K562 (cell line): Measurements from ENCODE around the gene ICAM2. TPM values are rescaled to one million over a fixed set of nuclear protein-coding genes. Genes with fewer than 3 reads are reported as not detected.

ENCODE experiments used
- CBX1 ChIP-seq: sonication (generic); IDR thresholded peaks from 2 replicates; pipeline ENCODE4 v1.6.1; 2016; ENCODE audit warnings: antibody characterized with exemption, low read depth, mild to moderate bottlenecking
- DIDO1 ChIP-seq: fragments of 450-650 bp; IDR thresholded peaks from 2 replicates; pipeline ENCODE4 v1.6.1; 2016; ENCODE audit warnings: low read depth, missing biosample characterization, missing genetic modification characterization
- FOXA3 ChIP-seq, 2 experiments: fragments of 450-650 bp in 1 of 2; sonication (generic) in 1 of 2; formaldehyde crosslinking; IDR thresholded peaks in 1 of 2; conservative IDR thresholded peaks in 1 of 2; 2 replicates each; pipeline versions ENCODE4 v1.4.0 to v1.8.0; 2020 to 2022; ENCODE audit warnings: mild to moderate bottlenecking in 2 of 2, missing genetic modification reagents in 1 of 2
- GABPA ChIP-seq: fragments of 200-800 bp; sonication (Bioruptor generic); conservative IDR thresholded peaks from 2 replicates; pipeline ENCODE4 v1.6.1; 2016; ENCODE audit warnings: low read depth, missing genetic modification characterization, missing compliant biosample characterization
- IRF2 ChIP-seq: sonication (generic); formaldehyde crosslinking; IDR thresholded peaks from 2 replicates; pipeline ENCODE4 v1.8.1; 2022; ENCODE audit warnings: mild to moderate bottlenecking, missing genetic modification reagents
- KDM1A ChIP-seq, 2 experiments: fragments of 450-650 bp; IDR thresholded peaks; 2 replicates each; pipeline ENCODE4 v1.6.1; 2016; ENCODE audit warnings: mild to moderate bottlenecking in 2 of 2
- KDM2B ChIP-seq: fragments of 250-450 bp; sonication (Bioruptor Pico); IDR thresholded peaks from 2 replicates; pipeline ENCODE4 v1.8.0; 2021; ENCODE audit warnings: mild to moderate bottlenecking, moderate library complexity
- LCOR ChIP-seq: sonication (generic); formaldehyde crosslinking; IDR thresholded peaks from 2 replicates; pipeline ENCODE4 v1.8.0; 2022; ENCODE audit warnings: mild to moderate bottlenecking, missing genetic modification reagents
- SNRNP70 ChIP-seq: fragments of 200-400 bp; formaldehyde crosslinking; optimal IDR thresholded peaks from 2 replicates; pipeline ENCODE3; 2017; ENCODE audit warnings: low read depth, low read length
- SREBF2 ChIP-seq: sonication (generic); formaldehyde crosslinking; IDR thresholded peaks from 2 replicates; pipeline ENCODE4 v1.4.0; 2020; ENCODE audit warnings: mild to moderate bottlenecking, missing genetic modification reagents
- SRSF7 ChIP-seq: fragments of 200-400 bp; formaldehyde crosslinking; optimal IDR thresholded peaks from 2 replicates; pipeline ENCODE3; 2017; ENCODE audit warnings: mild to moderate bottlenecking, low read depth, low read length
- SRSF9 ChIP-seq: fragments of 200-400 bp; formaldehyde crosslinking; IDR thresholded peaks from 2 replicates; pipeline ENCODE4 v1.6.1; 2017; ENCODE audit warnings: low read depth, low read length, borderline replicate concordance
- ZNF232 ChIP-seq: sonication (generic); formaldehyde crosslinking; IDR thresholded peaks from 2 replicates; pipeline ENCODE4 v1.8.0; 2022; ENCODE audit warnings: mild to moderate bottlenecking, missing genetic modification reagents
- ZNF699 ChIP-seq: fragments of 250-450 bp; sonication (Bioruptor Pico); IDR thresholded peaks from 2 replicates; pipeline ENCODE4 v1.8.0; 2021; ENCODE audit warnings: mild to moderate bottlenecking, moderate library complexity; ENCODE audit not compliant: insufficient replicate concordance
- ZNF717 ChIP-seq: fragments of 250-450 bp; sonication (Bioruptor Pico); IDR thresholded peaks from 2 replicates; pipeline ENCODE4 v1.5.0; 2021
- polyA plus RNA-seq, 8 experiments: library from polyadenylated mRNA; depleted of rRNA in 4 of 8; stranded (reverse) in 5 of 8; unstranded in 3 of 8; fragments of >200 nt; fragmentation: Nextera tagmentation in 2 of 8; fragmentation: Illumina TruSeq in 1 of 8; extraction: Ambion mirVana in 2 of 8; extraction: Trizol in 1 of 8; gene quantifications; 2 replicates each; pipeline versions ENCODE4 v1.2.1 to v1.2.3, GENCODE V29; 2011 to 2014; ENCODE audit warnings: inconsistent platforms in 1 of 8, missing spikeins in 1 of 8
- total RNA-seq, 7 experiments: library from RNA; depleted of rRNA in 6 of 7; stranded (reverse); fragments of >200 nt in 6 of 7; fragmentation: Illumina TruSeq in 2 of 7; extraction: Trizol in 2 of 7; gene quantifications; 2 replicates each; pipeline versions ENCODE4 v1.2.1 to v1.2.3, GENCODE V29; 2011 to 2021; ENCODE audit warnings: low replicate concordance in 1 of 7
- TF ChIP-seq, protein P1 (sequence below): fragments of 450-650 bp; IDR thresholded peaks from 2 replicates; pipeline ENCODE4 v1.6.1; 2016; ENCODE audit warnings: low read depth
- TF ChIP-seq, protein P2 (sequence below): fragments of 450-650 bp; formaldehyde crosslinking; IDR thresholded peaks from 2 replicates; pipeline ENCODE4 v1.4.0; 2020; ENCODE audit warnings: mild to moderate bottlenecking, moderate library complexity
- TF ChIP-seq, protein P3 (sequence below): fragments of 450-650 bp; IDR thresholded peaks from 2 replicates; pipeline ENCODE4 v1.7.0; 2016; ENCODE audit warnings: borderline replicate concordance

The ICAM2 gene
- total and polyA plus RNA-seq, 9 of the 15 experiments (the other 6 are each of a cell fraction or from before 2014, with no cell fraction given): 37.9 to 89.4 (median 60.6) TPM

DNA sequence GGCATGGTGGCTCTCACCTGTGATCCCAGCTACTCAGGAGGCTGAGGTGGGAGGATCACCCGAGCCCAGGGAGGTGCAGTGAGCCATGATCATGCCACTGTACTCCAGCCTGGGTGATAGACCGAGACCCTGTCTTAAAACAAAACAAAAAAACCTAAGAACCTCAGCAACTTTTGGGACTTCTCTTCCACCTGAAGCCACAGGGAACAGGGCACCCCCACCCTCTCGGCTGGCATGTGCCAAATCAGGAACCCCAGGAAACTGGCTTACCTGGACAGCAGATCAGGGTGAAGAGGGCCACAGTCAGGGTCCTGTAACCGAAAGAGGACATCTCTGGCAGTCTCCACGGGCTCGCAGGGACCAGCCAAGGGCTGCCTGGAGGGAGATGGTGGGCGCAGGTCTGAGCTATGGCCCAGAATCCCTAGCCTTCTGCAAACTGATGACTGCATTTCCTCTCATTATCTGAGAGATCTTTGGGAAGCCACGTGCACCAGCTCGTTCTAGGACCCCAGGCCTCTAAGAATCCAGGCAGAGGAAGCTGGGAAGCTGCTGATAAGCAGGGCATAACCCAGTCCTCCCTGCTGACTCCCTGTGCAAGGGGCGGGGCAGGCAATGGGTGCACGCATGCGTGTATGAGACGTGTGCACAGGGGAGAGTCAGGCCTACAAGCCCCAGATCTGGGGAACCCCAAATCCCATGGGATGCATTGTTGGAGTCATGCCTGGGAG is 13.9 kb downstream of the ICAM2 start (continued):
- TF ChIP-seq, protein P1, sequence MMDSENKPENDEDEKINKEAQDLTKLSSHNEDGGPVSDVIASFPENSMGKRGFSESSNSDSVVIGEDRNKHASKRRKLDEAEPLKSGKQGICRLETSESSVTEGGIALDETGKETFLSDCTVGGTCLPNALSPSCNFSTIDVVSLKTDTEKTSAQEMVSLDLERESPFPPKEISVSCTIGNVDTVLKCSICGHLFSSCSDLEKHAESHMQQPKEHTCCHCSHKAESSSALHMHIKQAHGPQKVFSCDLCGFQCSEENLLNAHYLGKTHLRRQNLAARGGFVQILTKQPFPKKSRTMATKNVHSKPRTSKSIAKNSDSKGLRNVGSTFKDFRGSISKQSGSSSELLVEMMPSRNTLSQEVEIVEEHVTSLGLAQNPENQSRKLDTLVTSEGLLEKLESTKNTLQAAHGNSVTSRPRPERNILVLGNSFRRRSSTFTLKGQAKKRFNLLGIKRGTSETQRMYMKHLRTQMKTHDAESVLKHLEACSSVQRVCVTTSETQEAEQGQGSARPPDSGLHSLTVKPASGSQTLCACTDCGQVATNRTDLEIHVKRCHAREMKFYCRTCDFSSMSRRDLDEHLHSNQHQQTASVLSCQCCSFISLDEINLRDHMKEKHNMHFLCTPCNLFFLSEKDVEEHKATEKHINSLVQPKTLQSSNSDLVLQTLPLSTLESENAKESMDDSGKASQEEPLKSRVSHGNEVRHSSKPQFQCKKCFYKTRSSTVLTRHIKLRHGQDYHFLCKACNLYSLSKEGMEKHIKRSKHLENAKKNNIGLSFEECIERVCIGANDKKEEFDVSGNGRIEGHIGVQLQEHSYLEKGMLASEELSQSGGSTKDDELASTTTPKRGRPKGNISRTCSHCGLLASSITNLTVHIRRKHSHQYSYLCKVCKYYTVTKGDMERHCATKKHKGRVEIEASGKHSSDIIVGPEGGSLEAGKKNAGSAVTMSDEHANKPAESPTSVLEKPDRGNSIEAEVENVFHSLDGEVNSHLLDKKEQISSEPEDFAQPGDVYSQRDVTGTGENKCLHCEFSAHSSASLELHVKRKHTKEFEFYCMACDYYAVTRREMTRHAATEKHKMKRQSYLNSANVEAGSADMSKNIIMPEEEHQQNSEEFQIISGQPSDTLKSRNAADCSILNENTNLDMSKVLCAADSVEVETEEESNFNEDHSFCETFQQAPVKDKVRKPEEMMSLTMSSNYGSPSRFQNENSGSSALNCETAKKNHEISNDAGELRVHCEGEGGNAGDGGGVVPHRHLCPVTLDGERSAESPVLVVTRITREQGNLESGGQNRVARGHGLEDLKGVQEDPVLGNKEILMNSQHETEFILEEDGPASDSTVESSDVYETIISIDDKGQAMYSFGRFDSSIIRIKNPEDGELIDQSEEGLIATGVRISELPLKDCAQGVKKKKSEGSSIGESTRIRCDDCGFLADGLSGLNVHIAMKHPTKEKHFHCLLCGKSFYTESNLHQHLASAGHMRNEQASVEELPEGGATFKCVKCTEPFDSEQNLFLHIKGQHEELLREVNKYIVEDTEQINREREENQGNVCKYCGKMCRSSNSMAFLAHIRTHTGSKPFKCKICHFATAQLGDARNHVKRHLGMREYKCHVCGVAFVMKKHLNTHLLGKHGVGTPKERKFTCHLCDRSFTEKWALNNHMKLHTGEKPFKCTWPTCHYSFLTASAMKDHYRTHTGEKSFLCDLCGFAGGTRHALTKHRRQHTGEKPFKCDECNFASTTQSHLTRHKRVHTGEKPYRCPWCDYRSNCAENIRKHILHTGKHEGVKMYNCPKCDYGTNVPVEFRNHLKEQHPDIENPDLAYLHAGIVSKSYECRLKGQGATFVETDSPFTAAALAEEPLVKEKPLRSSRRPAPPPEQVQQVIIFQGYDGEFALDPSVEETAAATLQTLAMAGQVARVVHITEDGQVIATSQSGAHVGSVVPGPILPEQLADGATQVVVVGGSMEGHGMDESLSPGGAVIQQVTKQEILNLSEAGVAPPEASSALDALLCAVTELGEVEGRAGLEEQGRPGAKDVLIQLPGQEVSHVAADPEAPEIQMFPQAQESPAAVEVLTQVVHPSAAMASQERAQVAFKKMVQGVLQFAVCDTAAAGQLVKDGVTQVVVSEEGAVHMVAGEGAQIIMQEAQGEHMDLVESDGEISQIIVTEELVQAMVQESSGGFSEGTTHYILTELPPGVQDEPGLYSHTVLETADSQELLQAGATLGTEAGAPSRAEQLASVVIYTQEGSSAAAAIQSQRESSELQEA: no peak
- TF ChIP-seq FOXA3 (CRISPR knock-in tag; conservative IDR thresholded peaks at IDR 0.05 in 1 of 2, IDR thresholded peaks at IDR 0.05 in 1 of 2): no peak
- no peak for TF ChIP-seq ZNF232 (CRISPR knock-in tag)
- TF ChIP-seq IRF2 (CRISPR knock-in tag): no peak
- no peak for TF ChIP-seq ZNF717 (CRISPR knock-in tag)
- TF ChIP-seq CBX1: peak; percentile 37; the same call in 1 of the 2 replicates
- TF ChIP-seq SNRNP70: no peak
- TF ChIP-seq, protein P2, sequence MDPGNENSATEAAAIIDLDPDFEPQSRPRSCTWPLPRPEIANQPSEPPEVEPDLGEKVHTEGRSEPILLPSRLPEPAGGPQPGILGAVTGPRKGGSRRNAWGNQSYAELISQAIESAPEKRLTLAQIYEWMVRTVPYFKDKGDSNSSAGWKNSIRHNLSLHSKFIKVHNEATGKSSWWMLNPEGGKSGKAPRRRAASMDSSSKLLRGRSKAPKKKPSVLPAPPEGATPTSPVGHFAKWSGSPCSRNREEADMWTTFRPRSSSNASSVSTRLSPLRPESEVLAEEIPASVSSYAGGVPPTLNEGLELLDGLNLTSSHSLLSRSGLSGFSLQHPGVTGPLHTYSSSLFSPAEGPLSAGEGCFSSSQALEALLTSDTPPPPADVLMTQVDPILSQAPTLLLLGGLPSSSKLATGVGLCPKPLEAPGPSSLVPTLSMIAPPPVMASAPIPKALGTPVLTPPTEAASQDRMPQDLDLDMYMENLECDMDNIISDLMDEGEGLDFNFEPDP (CRISPR knock-in tag): no peak
- no peak for TF ChIP-seq GABPA
- TF ChIP-seq KDM1A (IDR thresholded peaks at IDR 0.05): peak; percentile 74 to 76
- TF ChIP-seq, protein P3, sequence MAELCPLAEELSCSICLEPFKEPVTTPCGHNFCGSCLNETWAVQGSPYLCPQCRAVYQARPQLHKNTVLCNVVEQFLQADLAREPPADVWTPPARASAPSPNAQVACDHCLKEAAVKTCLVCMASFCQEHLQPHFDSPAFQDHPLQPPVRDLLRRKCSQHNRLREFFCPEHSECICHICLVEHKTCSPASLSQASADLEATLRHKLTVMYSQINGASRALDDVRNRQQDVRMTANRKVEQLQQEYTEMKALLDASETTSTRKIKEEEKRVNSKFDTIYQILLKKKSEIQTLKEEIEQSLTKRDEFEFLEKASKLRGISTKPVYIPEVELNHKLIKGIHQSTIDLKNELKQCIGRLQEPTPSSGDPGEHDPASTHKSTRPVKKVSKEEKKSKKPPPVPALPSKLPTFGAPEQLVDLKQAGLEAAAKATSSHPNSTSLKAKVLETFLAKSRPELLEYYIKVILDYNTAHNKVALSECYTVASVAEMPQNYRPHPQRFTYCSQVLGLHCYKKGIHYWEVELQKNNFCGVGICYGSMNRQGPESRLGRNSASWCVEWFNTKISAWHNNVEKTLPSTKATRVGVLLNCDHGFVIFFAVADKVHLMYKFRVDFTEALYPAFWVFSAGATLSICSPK: no peak
- no peak for TF ChIP-seq KDM2B
- no peak for TF ChIP-seq SRSF7
- TF ChIP-seq LCOR (CRISPR knock-in tag): no peak
- no peak for TF ChIP-seq SREBF2
- TF ChIP-seq ZNF699 (CRISPR knock-in tag): no peak
- TF ChIP-seq SRSF9: no peak
- TF ChIP-seq DIDO1 (tag): no peak
